Measurements from ENCODE around the gene GALNT18. TPM values are rescaled to one million over a fixed set of nuclear protein-coding genes. Genes with fewer than 3 reads are reported as not detected.
"Not testable (repeated sequence)": the region's sequence is repeated elsewhere in the genome, so short reads cannot be mapped to it uniquely, and the experiment has no call there.

GALNT18 gene
- polyA plus RNA-seq, 1 donor from 2014 or later, result 7.6 TPM

DNA sequence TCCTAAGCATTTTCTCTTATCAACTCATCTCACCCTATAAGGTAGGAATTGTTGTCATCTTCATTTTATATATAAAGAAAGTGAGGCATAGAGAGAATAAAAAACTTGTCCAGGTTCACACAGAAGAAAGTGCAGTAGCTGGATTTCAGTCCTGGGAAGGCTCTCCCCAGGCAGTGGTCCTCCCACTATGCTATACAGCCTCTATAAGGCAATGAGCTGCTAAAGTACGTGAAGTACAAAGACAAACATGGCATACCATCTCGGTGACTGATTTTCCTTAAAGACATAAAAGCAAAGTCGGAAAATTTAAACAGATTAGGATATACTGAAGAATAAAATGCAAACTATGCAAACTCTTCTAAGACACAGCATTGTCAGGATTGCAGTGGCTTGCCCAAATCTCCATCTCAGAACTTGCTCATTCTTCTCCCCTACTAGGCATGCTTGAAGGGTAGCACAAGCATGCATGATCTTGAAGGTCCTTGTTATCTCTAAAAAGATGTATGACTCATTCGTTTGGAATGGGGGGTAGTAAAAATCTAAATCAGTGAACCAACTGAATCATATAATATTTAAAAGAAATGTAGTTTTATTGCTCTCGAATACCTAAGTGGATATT, 171.0 kb downstream of the GALNT18 start:
- no peak overlapping the region for H3K4me2 ChIP-seq (ENCODE audit: low read length)
- no peak overlapping the region for H2AFZ ChIP-seq (ENCODE audit: low read depth, low read length)
- H3K9me3 ChIP-seq (ENCODE audit: low read length), result no peaks in the 10 kb centered on the region
- H3K79me2 ChIP-seq (replicated peaks; ENCODE audit: insufficient read depth, low read length), result no peaks in the 10 kb centered on the region
- H3F3A ChIP-seq (ENCODE audit: insufficient read depth, low read length, poor library complexity, severe bottlenecking), result no peaks in the 10 kb centered on the region
- no peak overlapping the region for H3K4me3 ChIP-seq (ENCODE audit: low read length)
- H3K9me2 ChIP-seq (ENCODE audit: insufficient read depth, low read length), result no peaks in the 10 kb centered on the region
- H3K36me3 ChIP-seq (ENCODE audit: insufficient read depth, low read length), result no peaks in the 10 kb centered on the region
- H4K20me1 ChIP-seq (ENCODE audit: insufficient read depth), result no peaks in the 10 kb centered on the region
- no peak for TF ChIP-seq MXI1 (conservative IDR thresholded peaks at IDR 0.05; ENCODE audit: poor library complexity, severe bottlenecking)
- no peak overlapping the region for H3K27ac ChIP-seq (ENCODE audit: low read length)
- no peak overlapping the region for H3K9ac ChIP-seq (ENCODE audit: low read length)
- H3K27me3 ChIP-seq (ENCODE audit: insufficient read depth, low read depth, low read length), result no peaks in the 10 kb centered on the region

GRCh38 chr11:11449327-11449726, 172.5 kb downstream of the GALNT18 start:
- Histone ChIP-seq H3K79me2 (replicated peaks; ENCODE audit: insufficient read depth, low read length) (no peaks in the 10 kb centered on the region), H3K4me3 (ENCODE audit: low read length) (no peak overlapping the region), H3K9me3 (ENCODE audit: low read length) (no peaks in the 10 kb centered on the region), H2AFZ (ENCODE audit: low read depth, low read length) (no peak overlapping the region), H3K27ac (ENCODE audit: low read length) (no peak overlapping the region), H3K27me3 (ENCODE audit: insufficient read depth, low read depth, low read length) (no peaks in the 10 kb centered on the region), H3K4me2 (ENCODE audit: low read length) (no peak overlapping the region), H3K36me3 (ENCODE audit: insufficient read depth, low read length) (no peaks in the 10 kb centered on the region), H3K9ac (ENCODE audit: low read length) (no peak overlapping the region), H4K20me1 (ENCODE audit: insufficient read depth) (no peaks in the 10 kb centered on the region), H3K9me2 (ENCODE audit: insufficient read depth, low read length) (no peaks in the 10 kb centered on the region), H3F3A (ENCODE audit: insufficient read depth, low read length, poor library complexity, severe bottlenecking) (no peaks in the 10 kb centered on the region)
- TF ChIP-seq SMC3 (conservative IDR thresholded peaks at IDR 0.05; ENCODE audit: poor library complexity) (no peak), MXI1 (conservative IDR thresholded peaks at IDR 0.05; ENCODE audit: poor library complexity, severe bottlenecking) (no peak), TAF1 (IDR thresholded peaks at IDR 0.05; ENCODE audit: low read depth) (no peak)

GRCh38 chr11:11448626-11449025, 173.2 kb downstream of the GALNT18 start:
- Histone ChIP-seq H3K9ac (ENCODE audit: low read length) (no peak overlapping the region), H3K9me2 (ENCODE audit: insufficient read depth, low read length) (no peaks in the 10 kb centered on the region), H2AFZ (ENCODE audit: low read depth, low read length) (no peak overlapping the region), H3F3A (ENCODE audit: insufficient read depth, low read length, poor library complexity, severe bottlenecking) (no peaks in the 10 kb centered on the region), H3K36me3 (ENCODE audit: insufficient read depth, low read length) (no peaks in the 10 kb centered on the region), H3K27me3 (ENCODE audit: insufficient read depth, low read depth, low read length) (no peaks in the 10 kb centered on the region), H3K79me2 (replicated peaks; ENCODE audit: insufficient read depth, low read length) (no peaks in the 10 kb centered on the region), H3K9me3 (ENCODE audit: low read length) (no peaks in the 10 kb centered on the region), H4K20me1 (ENCODE audit: insufficient read depth) (no peaks in the 10 kb centered on the region), H3K27ac (ENCODE audit: low read length) (no peak overlapping the region), H3K4me3 (ENCODE audit: low read length) (no peak overlapping the region), H3K4me2 (ENCODE audit: low read length) (no peak overlapping the region)
- TF ChIP-seq, protein P1, sequence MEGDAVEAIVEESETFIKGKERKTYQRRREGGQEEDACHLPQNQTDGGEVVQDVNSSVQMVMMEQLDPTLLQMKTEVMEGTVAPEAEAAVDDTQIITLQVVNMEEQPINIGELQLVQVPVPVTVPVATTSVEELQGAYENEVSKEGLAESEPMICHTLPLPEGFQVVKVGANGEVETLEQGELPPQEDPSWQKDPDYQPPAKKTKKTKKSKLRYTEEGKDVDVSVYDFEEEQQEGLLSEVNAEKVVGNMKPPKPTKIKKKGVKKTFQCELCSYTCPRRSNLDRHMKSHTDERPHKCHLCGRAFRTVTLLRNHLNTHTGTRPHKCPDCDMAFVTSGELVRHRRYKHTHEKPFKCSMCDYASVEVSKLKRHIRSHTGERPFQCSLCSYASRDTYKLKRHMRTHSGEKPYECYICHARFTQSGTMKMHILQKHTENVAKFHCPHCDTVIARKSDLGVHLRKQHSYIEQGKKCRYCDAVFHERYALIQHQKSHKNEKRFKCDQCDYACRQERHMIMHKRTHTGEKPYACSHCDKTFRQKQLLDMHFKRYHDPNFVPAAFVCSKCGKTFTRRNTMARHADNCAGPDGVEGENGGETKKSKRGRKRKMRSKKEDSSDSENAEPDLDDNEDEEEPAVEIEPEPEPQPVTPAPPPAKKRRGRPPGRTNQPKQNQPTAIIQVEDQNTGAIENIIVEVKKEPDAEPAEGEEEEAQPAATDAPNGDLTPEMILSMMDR (IDR thresholded peaks at IDR 0.05; ENCODE audit: poor library complexity, severe bottlenecking), result no peak
- TF ChIP-seq RAD21 (conservative IDR thresholded peaks at IDR 0.05), result no peak
- no peak for TF ChIP-seq SMC3 (conservative IDR thresholded peaks at IDR 0.05; ENCODE audit: poor library complexity)
- no peak for TF ChIP-seq TAF1 (IDR thresholded peaks at IDR 0.05; ENCODE audit: low read depth)
- TF ChIP-seq POLR2AphosphoS5 (IDR thresholded peaks at IDR 0.05), result no peak
- TF ChIP-seq, protein P2, sequence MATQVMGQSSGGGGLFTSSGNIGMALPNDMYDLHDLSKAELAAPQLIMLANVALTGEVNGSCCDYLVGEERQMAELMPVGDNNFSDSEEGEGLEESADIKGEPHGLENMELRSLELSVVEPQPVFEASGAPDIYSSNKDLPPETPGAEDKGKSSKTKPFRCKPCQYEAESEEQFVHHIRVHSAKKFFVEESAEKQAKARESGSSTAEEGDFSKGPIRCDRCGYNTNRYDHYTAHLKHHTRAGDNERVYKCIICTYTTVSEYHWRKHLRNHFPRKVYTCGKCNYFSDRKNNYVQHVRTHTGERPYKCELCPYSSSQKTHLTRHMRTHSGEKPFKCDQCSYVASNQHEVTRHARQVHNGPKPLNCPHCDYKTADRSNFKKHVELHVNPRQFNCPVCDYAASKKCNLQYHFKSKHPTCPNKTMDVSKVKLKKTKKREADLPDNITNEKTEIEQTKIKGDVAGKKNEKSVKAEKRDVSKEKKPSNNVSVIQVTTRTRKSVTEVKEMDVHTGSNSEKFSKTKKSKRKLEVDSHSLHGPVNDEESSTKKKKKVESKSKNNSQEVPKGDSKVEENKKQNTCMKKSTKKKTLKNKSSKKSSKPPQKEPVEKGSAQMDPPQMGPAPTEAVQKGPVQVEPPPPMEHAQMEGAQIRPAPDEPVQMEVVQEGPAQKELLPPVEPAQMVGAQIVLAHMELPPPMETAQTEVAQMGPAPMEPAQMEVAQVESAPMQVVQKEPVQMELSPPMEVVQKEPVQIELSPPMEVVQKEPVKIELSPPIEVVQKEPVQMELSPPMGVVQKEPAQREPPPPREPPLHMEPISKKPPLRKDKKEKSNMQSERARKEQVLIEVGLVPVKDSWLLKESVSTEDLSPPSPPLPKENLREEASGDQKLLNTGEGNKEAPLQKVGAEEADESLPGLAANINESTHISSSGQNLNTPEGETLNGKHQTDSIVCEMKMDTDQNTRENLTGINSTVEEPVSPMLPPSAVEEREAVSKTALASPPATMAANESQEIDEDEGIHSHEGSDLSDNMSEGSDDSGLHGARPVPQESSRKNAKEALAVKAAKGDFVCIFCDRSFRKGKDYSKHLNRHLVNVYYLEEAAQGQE (IDR thresholded peaks at IDR 0.05; ENCODE audit: borderline replicate concordance), result no peak
- no peak for TF ChIP-seq EP300 (conservative IDR thresholded peaks at IDR 0.05; ENCODE audit: poor library complexity, severe bottlenecking)
- TF ChIP-seq EZH2 (IDR thresholded peaks at IDR 0.05; ENCODE audit: borderline replicate concordance, insufficient read depth, low read length, poor library complexity, severe bottlenecking), result no peak
- no peak for TF ChIP-seq MXI1 (conservative IDR thresholded peaks at IDR 0.05; ENCODE audit: poor library complexity, severe bottlenecking)

DNA sequence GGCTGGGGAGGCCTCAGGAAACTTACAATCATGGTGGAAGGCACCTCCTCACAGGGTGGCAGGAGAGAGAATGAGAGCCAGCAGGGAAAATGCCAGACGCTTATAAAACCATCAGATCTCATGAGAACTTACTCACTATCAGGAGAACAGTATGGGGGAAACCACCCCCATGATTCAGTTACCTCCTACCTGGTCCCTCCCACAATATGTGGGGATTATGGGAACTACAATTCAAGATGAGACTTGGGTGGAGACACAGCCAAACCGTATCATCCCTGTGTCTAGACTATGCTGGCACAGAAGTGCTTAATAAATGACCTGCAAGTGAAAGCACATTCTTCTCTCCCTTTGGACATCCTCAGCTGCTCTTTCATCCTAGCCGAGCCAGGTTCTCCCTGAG, 174.2 kb downstream of the GALNT18 start:
- not testable (repeated sequence) for H3K27me3 ChIP-seq (ENCODE audit: insufficient read depth, low read depth, low read length); H3K79me2 ChIP-seq (replicated peaks; ENCODE audit: insufficient read depth, low read length); H3K4me3 ChIP-seq (ENCODE audit: low read length); H3F3A ChIP-seq (ENCODE audit: insufficient read depth, low read length, poor library complexity, severe bottlenecking); H3K27ac ChIP-seq (ENCODE audit: low read length); H3K9me2 ChIP-seq (ENCODE audit: insufficient read depth, low read length); H2AFZ ChIP-seq (ENCODE audit: low read depth, low read length); H3K36me3 ChIP-seq (ENCODE audit: insufficient read depth, low read length); H4K20me1 ChIP-seq (ENCODE audit: insufficient read depth); H3K9me3 ChIP-seq (ENCODE audit: low read length); H3K9ac ChIP-seq (ENCODE audit: low read length); H3K4me2 ChIP-seq (ENCODE audit: low read length)

All from neural cell (in vitro differentiated cells).